ENCODE results near the gene LYST. TPM values are rescaled to one million over a fixed set of nuclear protein-coding genes. Genes with fewer than 3 reads are reported as not detected.

Gene LYST
- total and polyA plus RNA-seq, 2 of the 8 experiments (the other 6 are each of a cell fraction or from before 2014, with no cell fraction given): 0.29 to 0.58 TPM

DNA sequence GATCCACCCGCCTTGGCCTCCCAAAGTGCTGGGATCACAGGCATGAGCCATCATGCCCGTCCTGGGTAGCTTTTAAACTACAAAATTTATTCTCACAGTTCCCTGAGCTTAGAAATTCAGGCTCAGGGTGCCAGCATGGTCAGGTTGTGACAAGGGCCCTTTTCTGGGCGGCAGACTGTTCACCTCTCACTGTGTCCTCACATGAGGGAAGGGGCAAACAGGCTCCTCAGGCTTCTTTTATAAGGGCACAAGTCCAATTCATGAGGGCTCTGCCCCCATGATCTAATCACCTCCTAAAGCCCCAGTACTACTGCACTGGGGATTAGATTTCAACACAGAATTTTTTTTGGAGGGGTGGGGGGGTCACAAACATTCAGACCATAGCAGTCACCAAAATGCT is 253.9 kb downstream of the LYST start:
- no peak overlapping the region for H2BK12ac ChIP-seq (ENCODE audit: low read depth, low read length)
- H2AK5ac ChIP-seq (ENCODE audit: low read depth, low read length): no peak overlapping the region
- H2BK15ac ChIP-seq (ENCODE audit: low read length): no peak overlapping the region
- no peak overlapping the region for H3K4me2 ChIP-seq (ENCODE audit: insufficient read depth in 1 of 2, low read depth in 2 of 2, low read length in 2 of 2)
- peaks cover 2% of the 10 kb centered on the region; the same call in 1 of the 2 replicates for H3K79me1 ChIP-seq (ENCODE audit: low read depth, low read length)
- WGBS, 2 experiments (ENCODE audit: extremely low coverage in 1 of 2, insufficient coverage in 1 of 2, insufficient read length in 1 of 2, insufficient replicate concordance in 2 of 2, low coverage in 1 of 2, low lambda C conversion rate in 2 of 2, missing lambda C conversion rate in 1 of 2): 90% methylated on average over 3 of the region's 3 CpGs; no CpG with 5 or more reads in 1 of the 2 experiments
- H4K8ac ChIP-seq (ENCODE audit: extremely low read depth, insufficient read depth, low read length): no peak overlapping the region
- no peak overlapping the region for H2AFZ ChIP-seq (ENCODE audit: low read length)
- ChIA-PET CTCF (ENCODE audit: partially characterized antibody) (interaction anchor here (2.2 to 9.9 kb wide), 2 partner anchors 13 to 120 kb away, joined by 5 to 132 read pairs; no protein-coding TSS in a partner anchor), POLR2A (ENCODE audit: partially characterized antibody) (interaction anchor here (1.7 kb wide), 1 partner anchor 13 kb away, joined by 4 read pairs; no protein-coding TSS in a partner anchor)
- H3K36me3 ChIP-seq (ENCODE audit: control insufficient read depth in 2 of 4, insufficient read depth in 4 of 4, low read length in 3 of 4): peaks cover 0 to 3% (median 1%) of the 10 kb centered on the region in 4 experiments; a peak in 3 of 8 replicates
- H2BK20ac ChIP-seq (ENCODE audit: low read length): no peak overlapping the region
- DNase-seq (ENCODE audit: low read depth in 1 of 2, low spot score in 2 of 2) (no peak), FAIRE-seq (no peak)
- H3K9me3 ChIP-seq (ENCODE audit: insufficient read depth in 2 of 2, low read depth in 1 of 2, low read length in 1 of 2): no peaks in the 10 kb centered on the region
- H3K23ac ChIP-seq (ENCODE audit: insufficient read length): no peak overlapping the region
- H3K14ac ChIP-seq (ENCODE audit: insufficient read length): no peak overlapping the region
- no peak overlapping the region for H3K9ac ChIP-seq (replicated peaks in 1 of 4; ENCODE audit: extremely low read depth in 1 of 4, low read depth in 3 of 4, low read length in 3 of 4)
- no peaks in the 10 kb centered on the region for H3K23me2 ChIP-seq (ENCODE audit: low read depth, low read length)
- no peak overlapping the region for H3K56ac ChIP-seq (replicated peaks; ENCODE audit: insufficient read length, low read depth, low read length)
- no peaks in the 10 kb centered on the region for H3K4me1 ChIP-seq (replicated peaks in 1 of 4; ENCODE audit: control insufficient read depth in 3 of 4, insufficient read depth in 4 of 4, low read length in 3 of 4)
- no peak overlapping the region for H4K91ac ChIP-seq (replicated peaks; ENCODE audit: insufficient read length, low read length)
- H3K79me2 ChIP-seq (ENCODE audit: control insufficient read depth in 1 of 2, insufficient read depth in 2 of 2, low read length in 2 of 2): peaks cover 0 to 8% of the 10 kb centered on the region in 2 experiments; a peak in 1 of 4 replicates
- H3K27ac ChIP-seq (ENCODE audit: low read depth, low read length): no peak overlapping the region
- H2BK5ac ChIP-seq (ENCODE audit: low read depth, low read length): no peak overlapping the region
- H3K27me3 ChIP-seq (replicated peaks in 1 of 4; ENCODE audit: control insufficient read depth in 3 of 4, extremely low read depth in 1 of 4, insufficient read depth in 3 of 4, low read length in 3 of 4): no peaks in the 10 kb centered on the region
- H3K4me3 ChIP-seq (ENCODE audit: extremely low read depth in 1 of 4, insufficient read depth in 2 of 4, low read depth in 3 of 4, low read length in 4 of 4): no peak overlapping the region
- H3K18ac ChIP-seq (ENCODE audit: extremely low read depth, low read length): no peak overlapping the region
- no peak overlapping the region for H3K4ac ChIP-seq (replicated peaks; ENCODE audit: insufficient read length, low read depth, low read length)
- no peak overlapping the region for H4K5ac ChIP-seq (ENCODE audit: insufficient read length, low read depth, low read length)
- no peak overlapping the region for H2BK120ac ChIP-seq (replicated peaks; ENCODE audit: low read depth, low read length)
- H4K20me1 ChIP-seq (replicated peaks in 1 of 2; ENCODE audit: control insufficient read depth in 1 of 2, insufficient read depth in 2 of 2, low read length in 2 of 2): no peaks in the 10 kb centered on the region
- no peak for TF ChIP-seq SAP30 (IDR thresholded peaks at IDR 0.05; ENCODE audit: insufficient read depth, insufficient replicate concordance, low read length)

Data from H1 (cell line).